Endothelial cell of umbilical vein (primary cell): ENCODE measurements around the gene GUCY2D. TPM values are rescaled to one million over a fixed set of nuclear protein-coding genes. Genes with fewer than 3 reads are reported as not detected.

Source experiments
- BruUV-seq: library from RNA; stranded (reverse); fragments of 400-500 nt; replicated peaks from 2 replicates; lab custom pipeline; 2021; lab: Mats Ljungman, UMichigan
- CTCF ChIA-PET: fragments of 300-600, 350-600 bp; sonication (Branson Sonifier 250); formaldehyde crosslinking; loops from one replicate; lab custom pipeline; 2021; ENCODE audit warnings: antibody characterized with exemption, inconsistent platforms; lab: Charles Lee
- POLR2A ChIA-PET: fragments of 300-600, 350-600 bp; sonication (Branson Sonifier 250); formaldehyde crosslinking; loops from one replicate; lab custom pipeline; 2021; ENCODE audit warnings: antibody characterized with exemption, inconsistent platforms; lab: Charles Lee
- DNase-seq: peaks from one replicate; pipeline ENCODE4 v3.0.0-alpha.2; 2011; ENCODE audit warnings: low read depth, low spot score
- FAIRE-seq: peaks from 2 replicates; lab custom pipeline; 2011; peaks lifted over from hg19 to GRCh38; lab: Jason Lieb, UNC
- H2AFZ ChIP-seq: 2 replicates; pipeline ENCODE4 v1.6.0; 2012; ENCODE audit warnings: low read depth, low read length, control low read depth, inconsistent platforms
- H3K27ac ChIP-seq: 2 replicates; pipeline ENCODE4 v1.5.1; 2011; ENCODE audit warnings: low read depth, mild to moderate bottlenecking, control low read depth, low read length, moderate library complexity; ENCODE audit not compliant: insufficient read depth
- H3K27me3 ChIP-seq, 2 experiments: 2 replicates each; pipeline versions ENCODE4 v1.6.0 to v1.6.1; 2011; ENCODE audit warnings: low read length in 2 of 2, mixed read lengths in 1 of 2; ENCODE audit not compliant: control insufficient read depth in 2 of 2, insufficient read depth in 2 of 2
- H3K36me3 ChIP-seq, 2 experiments: 2 replicates in 1 of 2; 3 replicates in 1 of 2; pipeline ENCODE4 v1.5.1; 2011; ENCODE audit warnings: low read length in 2 of 2, mild to moderate bottlenecking in 1 of 2, moderate library complexity in 1 of 2; ENCODE audit not compliant: control insufficient read depth in 2 of 2, insufficient read depth in 2 of 2; ENCODE audit errors: extremely low read depth in 1 of 2
- H3K4me1 ChIP-seq: 3 replicates; pipeline ENCODE4 v1.5.1; 2011; ENCODE audit warnings: mild to moderate bottlenecking, low read length; ENCODE audit not compliant: control insufficient read depth, insufficient read depth; ENCODE audit errors: extremely low read depth
- H3K4me2 ChIP-seq: 2 replicates; pipeline ENCODE4 v1.6.1; 2011; ENCODE audit warnings: low read length, control low read depth, mixed read lengths; ENCODE audit not compliant: insufficient read depth
- H3K4me3 ChIP-seq, 3 experiments: fragments of 200-600 bp in 1 of 3; sonication (generic), shearing (Covaris generic) in 1 of 3; replicated peaks in 1 of 3; 2 replicates each; pipeline ENCODE4 v1.5.1; 2011 to 2016; ENCODE audit warnings: control low read depth in 3 of 3, low read length in 3 of 3, mild to moderate bottlenecking in 2 of 3, inconsistent platforms in 1 of 3, low read depth in 1 of 3, moderate library complexity in 1 of 3; ENCODE audit not compliant: insufficient read depth in 1 of 3
- H3K79me2 ChIP-seq: 2 replicates; pipeline ENCODE4 v1.6.0; 2012; ENCODE audit warnings: low read length, inconsistent platforms; ENCODE audit not compliant: control insufficient read depth, insufficient read depth
- H3K9ac ChIP-seq: replicated peaks from 2 replicates; pipeline ENCODE3; 2011; ENCODE audit warnings: low read length, control low read depth; ENCODE audit not compliant: insufficient read depth; ENCODE audit errors: extremely low read depth
- H3K9me1 ChIP-seq: replicated peaks from 3 replicates; pipeline ENCODE4 v1.6.0; 2011; ENCODE audit warnings: mild to moderate bottlenecking, low read length; ENCODE audit not compliant: control insufficient read depth, insufficient read depth; ENCODE audit errors: extremely low read depth
- H3K9me3 ChIP-seq: replicated peaks from 2 replicates; pipeline ENCODE4 v1.5.1; 2012; ENCODE audit warnings: low read length, inconsistent platforms; ENCODE audit not compliant: control insufficient read depth, insufficient read depth
- H4K20me1 ChIP-seq: replicated peaks from 2 replicates; pipeline ENCODE3; 2011; ENCODE audit warnings: mild to moderate bottlenecking, low read length; ENCODE audit not compliant: control insufficient read depth, insufficient read depth; ENCODE audit errors: extremely low read depth
- CTCF ChIP-seq, 2 donors: IDR thresholded peaks; 1 replicate in 1 of 2; 2 replicates in 1 of 2; pipeline ENCODE4 v1.5.1; 2011; ENCODE audit warnings: low read length in 2 of 2, mild to moderate bottlenecking in 2 of 2, moderate library complexity in 2 of 2, control low read depth in 1 of 2, inconsistent platforms in 1 of 2, low read depth in 1 of 2; ENCODE audit not compliant: insufficient read depth in 1 of 2; ENCODE audit errors: extremely low read depth in 1 of 2
- EZH2 ChIP-seq: IDR thresholded peaks from 2 replicates; pipeline ENCODE4 v1.6.1; 2012; ENCODE audit warnings: borderline replicate concordance, low read depth, mild to moderate bottlenecking, moderate library complexity, low read length, inconsistent platforms; ENCODE audit not compliant: severe bottlenecking
- FOS ChIP-seq: IDR thresholded peaks from 2 replicates; pipeline ENCODE4 v1.6.1; 2011; ENCODE audit warnings: mild to moderate bottlenecking, low read length, moderate library complexity, borderline replicate concordance; ENCODE audit not compliant: insufficient read depth
- JUN ChIP-seq: IDR thresholded peaks from 2 replicates; pipeline ENCODE4 v1.6.1; 2011; ENCODE audit warnings: borderline replicate concordance, low read depth; ENCODE audit not compliant: insufficient read length, insufficient read depth
- MYC ChIP-seq: IDR thresholded peaks from one replicate; pipeline ENCODE4 v1.6.1; 2011; ENCODE audit warnings: mild to moderate bottlenecking, low read depth, low read length
- POLR2A ChIP-seq: IDR thresholded peaks from 2 replicates; pipeline ENCODE4 v1.6.1; 2012; ENCODE audit warnings: low read depth, mild to moderate bottlenecking, control low read depth, low read length
- POLR2AphosphoS5 ChIP-seq: IDR thresholded peaks from 2 replicates; pipeline ENCODE4 v1.6.1; 2012; ENCODE audit warnings: low read depth, mild to moderate bottlenecking, control low read depth, low read length, moderate library complexity; ENCODE audit not compliant: insufficient read depth
- dilution Hi-C: fragments of 300-500 bp; cut with MboI; formaldehyde crosslinking; loops from one replicate; pipeline ENCODE4 v1.15.0; 2019; ENCODE audit warnings: low sequenced_read_pairs; ENCODE audit not compliant: extremely low pct_ligation_motif_present
- intact Hi-C: fragments of 100-400 bp; cut with micrococcal nuclease; formaldehyde crosslinking; loops from one replicate; pipeline ENCODE4 v1.10.0; 2022
- polyA plus RNA-seq, 4 experiments: library from polyadenylated mRNA; depleted of rRNA in 3 of 4; stranded (reverse) in 3 of 4; unstranded in 1 of 4; fragments of >200 nt; gene quantifications; 2 replicates each; pipeline versions ENCODE4 v1.2.1 to v1.2.3, GENCODE V29; 2011 to 2012; ENCODE audit warnings: missing spikeins in 1 of 4
- total RNA-seq: library from RNA; stranded (reverse); gene quantifications from 2 replicates; pipeline ENCODE4 v1.2.3, GENCODE V29; 2021
- TF ChIP-seq, protein P1 (sequence below): IDR thresholded peaks from 2 replicates; pipeline ENCODE4 v1.6.1; 2011; ENCODE audit not compliant: insufficient read depth, insufficient read length

The GUCY2D gene
- total and polyA plus RNA-seq, 2 donors (not counting 3 experiments of a cell fraction or from before 2014, with no cell fraction given), result not detected

- FAIRE-seq, result no peak
Measured at GRCh38 chr17:8048236-8048635, 45.8 kb downstream of the GUCY2D start.

More at GRCh38 chr17:8048236-8048635, 45.8 kb downstream of the GUCY2D start:
- Histone ChIP-seq H3K4me1 (no peaks in the 10 kb centered on the region), H3K9me3 (no peaks in the 10 kb centered on the region), H3K4me2 (no peak overlapping the region), H3K4me3 (no peak overlapping the region), H3K27me3 (peaks cover 0 to 3% of the 10 kb centered on the region in 2 experiments), H3K9me1 (no peaks in the 10 kb centered on the region), H3K27ac (no peak overlapping the region), H3K9ac (no peak overlapping the region), H4K20me1 (no peaks in the 10 kb centered on the region), H2AFZ (no peak overlapping the region), H3K36me3 (no peaks in the 10 kb centered on the region), H3K79me2 (no peaks in the 10 kb centered on the region)
- dilution Hi-C loops, result no loop called here
- no peak for DNase-seq
- CTCF ChIA-PET, result interaction anchor here (1.0 to 1.6 kb wide), 2 partner anchors 12 to 58 kb away, joined by 5 to 6 read pairs; no protein-coding TSS in a partner anchor
- POLR2A ChIA-PET, result no interaction called here
- TF ChIP-seq MYC, result no peak
- no peak for TF ChIP-seq CTCF (IDR thresholded peaks at IDR 0.05; ENCODE audit: extremely low read depth in 1 of 2, insufficient read depth in 1 of 2, low read depth in 1 of 2, low read length in 2 of 2)
- TF ChIP-seq, protein P1, sequence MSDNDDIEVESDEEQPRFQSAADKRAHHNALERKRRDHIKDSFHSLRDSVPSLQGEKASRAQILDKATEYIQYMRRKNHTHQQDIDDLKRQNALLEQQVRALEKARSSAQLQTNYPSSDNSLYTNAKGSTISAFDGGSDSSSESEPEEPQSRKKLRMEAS, result no peak
- TF ChIP-seq FOS, result no peak
- no peak for TF ChIP-seq JUN
- TF ChIP-seq EZH2, result no peak
- no peak for TF ChIP-seq POLR2A
- TF ChIP-seq POLR2AphosphoS5, result no peak
- BruUV-seq, result no TSS peak
- intact Hi-C loops, result no loop called here
